ENCODE data around the gene DNER. TPM values are rescaled to one million over a fixed set of nuclear protein-coding genes. Genes with fewer than 3 reads are reported as not detected.
A peak's percentile ranks its signal among the peaks of the same experiment; 100 is the strongest.

The DNER gene
- total RNA-seq, 2 donors from 2014 or later, result 0.11 to 0.18 TPM

DNA sequence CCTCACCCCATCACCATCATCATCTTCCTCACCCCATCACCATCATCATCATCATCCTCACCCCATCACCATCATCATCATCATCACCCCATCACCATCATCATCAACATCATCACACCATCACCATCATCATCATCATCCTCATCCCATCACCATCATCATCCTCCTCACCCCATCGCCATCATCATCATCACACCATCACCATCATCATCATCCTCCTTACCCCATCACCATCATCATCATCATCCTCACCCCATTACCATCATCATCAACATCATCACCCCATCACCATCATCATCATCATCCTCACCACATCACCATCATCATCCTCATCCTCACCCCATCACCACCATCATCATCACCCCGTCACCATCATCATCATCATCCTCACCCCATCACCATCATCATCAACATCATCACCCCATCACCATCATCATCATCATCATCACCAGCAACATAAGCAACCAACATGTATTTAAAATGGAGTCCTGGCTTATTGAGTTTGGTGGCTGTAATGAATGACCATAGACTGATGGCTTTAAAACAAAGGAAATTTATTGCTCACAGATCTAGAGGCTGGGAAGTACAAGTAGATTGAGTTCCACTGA is 150.0 kb downstream of the DNER start:
- DNase-seq, result no peak
- TF ChIP-seq, protein P1, sequence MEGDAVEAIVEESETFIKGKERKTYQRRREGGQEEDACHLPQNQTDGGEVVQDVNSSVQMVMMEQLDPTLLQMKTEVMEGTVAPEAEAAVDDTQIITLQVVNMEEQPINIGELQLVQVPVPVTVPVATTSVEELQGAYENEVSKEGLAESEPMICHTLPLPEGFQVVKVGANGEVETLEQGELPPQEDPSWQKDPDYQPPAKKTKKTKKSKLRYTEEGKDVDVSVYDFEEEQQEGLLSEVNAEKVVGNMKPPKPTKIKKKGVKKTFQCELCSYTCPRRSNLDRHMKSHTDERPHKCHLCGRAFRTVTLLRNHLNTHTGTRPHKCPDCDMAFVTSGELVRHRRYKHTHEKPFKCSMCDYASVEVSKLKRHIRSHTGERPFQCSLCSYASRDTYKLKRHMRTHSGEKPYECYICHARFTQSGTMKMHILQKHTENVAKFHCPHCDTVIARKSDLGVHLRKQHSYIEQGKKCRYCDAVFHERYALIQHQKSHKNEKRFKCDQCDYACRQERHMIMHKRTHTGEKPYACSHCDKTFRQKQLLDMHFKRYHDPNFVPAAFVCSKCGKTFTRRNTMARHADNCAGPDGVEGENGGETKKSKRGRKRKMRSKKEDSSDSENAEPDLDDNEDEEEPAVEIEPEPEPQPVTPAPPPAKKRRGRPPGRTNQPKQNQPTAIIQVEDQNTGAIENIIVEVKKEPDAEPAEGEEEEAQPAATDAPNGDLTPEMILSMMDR (conservative IDR thresholded peaks at IDR 0.05), result no peak
- H3K27ac Mint-ChIP-seq, result no peak overlapping the region
- Histone ChIP-seq H3K4me3 (ENCODE audit: low read length) (no peak overlapping the region), H3K27me3 (ENCODE audit: control insufficient read depth, insufficient read depth, low read length, poor library complexity, severe bottlenecking) (no peaks in the 10 kb centered on the region), H3K9ac (ENCODE audit: extremely low read depth, low read length, poor library complexity, severe bottlenecking) (no peak overlapping the region), H3K27ac (ENCODE audit: low read depth, low read length) (no peak overlapping the region), H3K36me3 (ENCODE audit: control insufficient read depth, insufficient read depth, low read length) (no peaks in the 10 kb centered on the region), H3K9me3 (ENCODE audit: control insufficient read depth, low read length) (no peaks in the 10 kb centered on the region), H3K4me1 (ENCODE audit: control insufficient read depth, insufficient read depth, low read length) (peaks cover 3% of the 10 kb centered on the region)
- H3K36me3 Mint-ChIP-seq (ENCODE audit: low read depth), result no peaks in the 10 kb centered on the region
- no peaks in the 10 kb centered on the region for H3K27me3 Mint-ChIP-seq (ENCODE audit: insufficient read depth)
- H3K4me1 Mint-ChIP-seq, result no peaks in the 10 kb centered on the region
- H3K4me3 Mint-ChIP-seq, result no peak overlapping the region
- 84 to 88% methylated on average over 1 to 2 of the region's 2 CpGs for WGBS, 2 experiments (ENCODE audit: insufficient coverage in 1 of 2, insufficient read length in 1 of 2)
- H3K9me3 Mint-ChIP-seq, result no peaks in the 10 kb centered on the region

DNA sequence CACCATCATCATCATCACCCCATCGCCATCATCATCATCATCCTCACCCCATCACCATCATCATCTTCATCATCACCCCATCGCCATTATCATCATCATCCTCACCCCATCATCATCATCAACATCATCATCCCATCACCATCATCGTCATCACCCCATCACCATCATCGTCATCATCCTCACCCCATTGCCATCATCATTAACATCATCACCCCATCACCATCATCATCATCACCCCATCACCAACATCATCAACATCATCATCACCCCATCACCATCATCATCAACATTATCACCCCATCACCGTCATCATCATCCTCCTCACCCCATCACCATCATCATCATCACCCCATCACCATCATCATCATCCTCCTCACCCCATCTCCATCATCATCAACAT is 151.0 kb downstream of the DNER start:
- H3K27ac ChIP-seq (ENCODE audit: low read depth, low read length), result no peak overlapping the region
- Mint-ChIP-seq H3K27ac (no peak overlapping the region), H3K36me3 (ENCODE audit: low read depth) (no peaks in the 10 kb centered on the region), H3K4me1 (no peaks in the 10 kb centered on the region), H3K27me3 (ENCODE audit: insufficient read depth) (no peaks in the 10 kb centered on the region), H3K4me3 (no peak overlapping the region), H3K9me3 (no peaks in the 10 kb centered on the region)
- peaks cover 3% of the 10 kb centered on the region for H3K4me1 ChIP-seq (ENCODE audit: control insufficient read depth, insufficient read depth, low read length)
- H3K36me3 ChIP-seq (ENCODE audit: control insufficient read depth, insufficient read depth, low read length), result no peaks in the 10 kb centered on the region
- H3K9ac ChIP-seq (ENCODE audit: extremely low read depth, low read length, poor library complexity, severe bottlenecking), result no peak overlapping the region
- 79 to 85% methylated on average over 3 to 5 of the region's 5 CpGs for WGBS, 2 experiments (ENCODE audit: insufficient coverage in 1 of 2, insufficient read length in 1 of 2)
- H3K4me3 ChIP-seq (ENCODE audit: low read length), result no peak overlapping the region
- no peaks in the 10 kb centered on the region for H3K27me3 ChIP-seq (ENCODE audit: control insufficient read depth, insufficient read depth, low read length, poor library complexity, severe bottlenecking)
- TF ChIP-seq, protein P1 (conservative IDR thresholded peaks at IDR 0.05), result no peak
- DNase-seq, result no peak
- H3K9me3 ChIP-seq (ENCODE audit: control insufficient read depth, low read length), result no peaks in the 10 kb centered on the region

DNA sequence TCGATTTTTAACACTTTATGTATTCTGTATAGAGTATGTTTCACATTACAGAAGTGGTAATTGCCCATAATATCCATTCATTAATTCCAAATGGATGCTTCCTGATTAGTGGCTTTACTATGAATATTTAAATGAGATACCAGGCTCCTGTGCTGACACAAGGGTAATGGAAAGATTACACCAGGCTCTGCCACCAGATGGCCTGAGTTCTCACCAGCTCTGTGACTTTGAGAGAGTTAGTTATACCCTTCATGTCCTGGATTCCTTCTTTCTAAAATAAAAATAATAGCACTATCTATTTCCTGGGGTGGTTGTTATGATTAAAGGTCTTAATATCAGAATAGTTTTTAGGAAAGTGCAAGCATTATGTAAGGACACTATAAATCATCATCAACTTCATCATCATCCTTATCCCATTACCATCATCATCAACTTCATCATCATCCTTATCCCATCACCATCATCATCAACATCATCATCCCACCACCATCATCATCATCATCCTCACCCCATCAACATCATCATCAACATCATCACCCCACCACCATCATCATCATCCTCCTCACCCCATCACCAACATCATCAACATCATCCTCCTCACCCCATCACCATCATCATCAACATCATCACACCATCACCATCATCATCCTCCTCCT is 151.8 kb downstream of the DNER start:
- Histone ChIP-seq H3K9ac (ENCODE audit: extremely low read depth, low read length, poor library complexity, severe bottlenecking) (no peak overlapping the region), H3K27me3 (ENCODE audit: control insufficient read depth, insufficient read depth, low read length, poor library complexity, severe bottlenecking) (no peaks in the 10 kb centered on the region), H3K4me1 (ENCODE audit: control insufficient read depth, insufficient read depth, low read length) (peaks cover 3% of the 10 kb centered on the region), H3K4me3 (ENCODE audit: low read length) (no peak overlapping the region), H3K36me3 (ENCODE audit: control insufficient read depth, insufficient read depth, low read length) (no peaks in the 10 kb centered on the region), H3K9me3 (ENCODE audit: control insufficient read depth, low read length) (no peaks in the 10 kb centered on the region), H3K27ac (ENCODE audit: low read depth, low read length) (no peak overlapping the region)
- no peak for DNase-seq
- no peaks in the 10 kb centered on the region for H3K4me1 Mint-ChIP-seq
- no peak overlapping the region for H3K27ac Mint-ChIP-seq
- H3K36me3 Mint-ChIP-seq (ENCODE audit: low read depth), result no peaks in the 10 kb centered on the region
- H3K27me3 Mint-ChIP-seq (ENCODE audit: insufficient read depth), result no peaks in the 10 kb centered on the region
- no CpG with 5 or more reads among the region's 1 CpG for WGBS, 2 experiments (ENCODE audit: insufficient coverage in 1 of 2, insufficient read length in 1 of 2)
- H3K9me3 Mint-ChIP-seq, result no peaks in the 10 kb centered on the region
- no peak overlapping the region for H3K4me3 Mint-ChIP-seq
- TF ChIP-seq, protein P1 (conservative IDR thresholded peaks at IDR 0.05), result peak; percentile 60
